GM18499 (cell line): Measurements from ENCODE around the gene SH3YL1.
"Not testable (repeated sequence)": the region's sequence is repeated elsewhere in the genome, so short reads cannot be mapped to it uniquely, and the experiment has no call there.

Experiments
- ATAC-seq: cut with Tn5 transposase; IDR thresholded peaks from one replicate; pipeline ENCODE4 v1.9.1; 2021; ENCODE audit warnings: moderate number of reproducible peaks; ENCODE audit not compliant: insufficient read depth, unreplicated experiment

SH3YL1 gene

GRCh38 chr2:191311-192190, 72.3 kb downstream of the SH3YL1 start:
- no peak for ATAC-seq

GRCh38 chr2:187825-188224, 76.0 kb downstream of the SH3YL1 start:
- no peak for ATAC-seq

GRCh38 chr2:185221-185620, 78.6 kb downstream of the SH3YL1 start:
- ATAC-seq, result no peak

GRCh38 chr2:184695-185094, 79.1 kb downstream of the SH3YL1 start:
- no peak for ATAC-seq

GRCh38 chr2:182509-183122, 81.2 kb downstream of the SH3YL1 start:
- ATAC-seq, result no peak

- no peak for ATAC-seq
Measured at GRCh38 chr2:180311-180710, 83.5 kb downstream of the SH3YL1 start.

GRCh38 chr2:179886-180285, 83.9 kb downstream of the SH3YL1 start:
- no peak for ATAC-seq

GRCh38 chr2:177733-178132, 86.1 kb downstream of the SH3YL1 start:
- no peak for ATAC-seq

- ATAC-seq, result no peak
Measured at GRCh38 chr2:176917-177316, 86.9 kb downstream of the SH3YL1 start.

- no peak for ATAC-seq
Measured at GRCh38 chr2:175880-176820, 87.7 kb downstream of the SH3YL1 start.

- ATAC-seq, result no peak
Measured at GRCh38 chr2:175161-175786, 88.6 kb downstream of the SH3YL1 start.

GRCh38 chr2:172120-172519, 91.7 kb downstream of the SH3YL1 start:
- not testable (repeated sequence) for ATAC-seq

- ATAC-seq, result no peak
Measured at GRCh38 chr2:169741-170140, 94.1 kb downstream of the SH3YL1 start.
